HEK293 (cell line): ENCODE measurements around the gene RNF10.

ENCODE experiments used
- CTCF ChIA-PET: fragments of 350-600 bp; formaldehyde crosslinking; extraction: SDS; loops from one replicate; lab custom pipeline; 2021; ENCODE audit warnings: antibody characterized with exemption; lab: Yijun Ruan, JAX
- POLR2A ChIA-PET: fragments of 300-600 bp; formaldehyde crosslinking; extraction: SDS; loops from one replicate; lab custom pipeline; 2020; ENCODE audit warnings: antibody characterized with exemption, inconsistent platforms; lab: Yijun Ruan, JAX
- H3K27ac ChIP-seq: fragments of 200-500 bp; sonication (Bioruptor generic); 2 replicates; pipeline ENCODE4 v1.5.1; 2014; ENCODE audit warnings: low read depth, low read length, control low read depth, inconsistent platforms; ENCODE audit errors: extremely low read depth
- H3K36me3 ChIP-seq, 2 experiments: fragments of 200-500 bp in 1 of 2; sonication (Bioruptor generic) in 1 of 2; 1 replicate in 1 of 2; 2 replicates in 1 of 2; pipeline ENCODE4 v1.5.1; 2014 to 2017; ENCODE audit warnings: inconsistent platforms in 2 of 2, low read length in 2 of 2; ENCODE audit not compliant: control insufficient read depth in 2 of 2, insufficient read depth in 1 of 2
- H3K4me1 ChIP-seq: fragments of 200-500 bp; sonication (Bioruptor generic); 2 replicates; pipeline ENCODE4 v1.5.1; 2014; ENCODE audit warnings: mild to moderate bottlenecking, low read length, inconsistent platforms; ENCODE audit not compliant: control insufficient read depth, insufficient read depth
- H3K4me3 ChIP-seq: 2 replicates; pipeline ENCODE4 v1.5.1; 2011; ENCODE audit warnings: low read depth, mild to moderate bottlenecking, control low read depth, low read length, moderate library complexity
- H3K9me3 ChIP-seq: fragments of 200-500 bp; sonication (Bioruptor generic); 2 replicates; pipeline ENCODE4 v1.5.1; 2014; ENCODE audit warnings: low read depth, low read length, inconsistent platforms; ENCODE audit not compliant: control insufficient read depth, insufficient read depth
- GLI4 ChIP-seq: fragments of 450-650 bp; formaldehyde crosslinking; IDR thresholded peaks from 2 replicates; pipeline ENCODE4 v1.5.1; 2016; ENCODE audit warnings: missing biosample characterization, missing genetic modification characterization
- GLIS2 ChIP-seq: fragments of 450-650 bp; formaldehyde crosslinking; IDR thresholded peaks from 2 replicates; pipeline ENCODE4 v1.5.1; 2016; ENCODE audit warnings: missing biosample characterization, missing genetic modification characterization
- KLF16 ChIP-seq: fragments of 450-650 bp; formaldehyde crosslinking; IDR thresholded peaks from 2 replicates; pipeline ENCODE4 v1.5.1; 2017; ENCODE audit warnings: missing biosample characterization, missing genetic modification characterization
- MEIS1 ChIP-seq: sonication (generic); formaldehyde crosslinking; IDR thresholded peaks from 2 replicates; pipeline ENCODE4 v1.8.1; 2022; ENCODE audit warnings: missing genetic modification reagents, mild to moderate bottlenecking, borderline replicate concordance
- MZF1 ChIP-seq: fragments of 450-650 bp; formaldehyde crosslinking; IDR thresholded peaks from 2 replicates; pipeline ENCODE4 v1.5.1; 2017; ENCODE audit warnings: missing biosample characterization, missing genetic modification characterization, borderline replicate concordance
- ZBTB1 ChIP-seq: fragments of 450-650 bp; formaldehyde crosslinking; IDR thresholded peaks from 2 replicates; pipeline ENCODE4 v1.5.1; 2016; ENCODE audit warnings: missing biosample characterization, missing genetic modification characterization
- ZNF114 ChIP-seq: fragments of 450-650 bp; formaldehyde crosslinking; IDR thresholded peaks from 2 replicates; pipeline ENCODE4 v1.5.0; 2017; ENCODE audit warnings: missing biosample characterization, missing genetic modification characterization
- ZNF16 ChIP-seq: fragments of 450-650 bp; formaldehyde crosslinking; IDR thresholded peaks from 2 replicates; pipeline ENCODE4 v1.5.1; 2016; ENCODE audit warnings: low read depth, missing biosample characterization, missing genetic modification characterization
- ZNF174 ChIP-seq: fragments of 450-650 bp; formaldehyde crosslinking; IDR thresholded peaks from 2 replicates; pipeline ENCODE4 v1.5.0; 2017; ENCODE audit warnings: missing biosample characterization, mild to moderate bottlenecking, missing genetic modification characterization
- ZNF211 ChIP-seq: fragments of 450-650 bp; formaldehyde crosslinking; IDR thresholded peaks from 2 replicates; pipeline ENCODE4 v1.5.1; 2016; ENCODE audit warnings: low read depth, missing biosample characterization, missing genetic modification characterization
- ZNF23 ChIP-seq: fragments of 450-650 bp; formaldehyde crosslinking; IDR thresholded peaks from 2 replicates; pipeline ENCODE4 v1.5.1; 2016; ENCODE audit warnings: missing biosample characterization, missing genetic modification characterization, borderline replicate concordance
- ZNF37A ChIP-seq: fragments of 450-650 bp; IDR thresholded peaks from 2 replicates; pipeline ENCODE4 v1.5.1; 2018; ENCODE audit warnings: missing biosample characterization, missing genetic modification characterization
- ZNF423 ChIP-seq: fragments of 450-650 bp; formaldehyde crosslinking; IDR thresholded peaks from 2 replicates; pipeline ENCODE4 v1.5.1; 2016; ENCODE audit warnings: missing biosample characterization, missing genetic modification characterization
- ZNF501 ChIP-seq: fragments of 450-650 bp; formaldehyde crosslinking; IDR thresholded peaks from 2 replicates; pipeline ENCODE4 v1.5.1; 2016; ENCODE audit warnings: missing biosample characterization, missing genetic modification characterization
- ZNF514 ChIP-seq: fragments of 450-650 bp; formaldehyde crosslinking; IDR thresholded peaks from 2 replicates; pipeline ENCODE4 v1.5.1; 2016; ENCODE audit warnings: missing biosample characterization, missing genetic modification characterization
- ZNF596 ChIP-seq: fragments of 450-650 bp; IDR thresholded peaks from 2 replicates; pipeline ENCODE4 v1.5.0; 2018; ENCODE audit warnings: missing biosample characterization, mild to moderate bottlenecking, missing genetic modification characterization, moderate library complexity
- ZNF626 ChIP-seq: fragments of 450-650 bp; sonication (Bioruptor Pico); formaldehyde crosslinking; IDR thresholded peaks from 2 replicates; pipeline ENCODE4 v1.5.1; 2018; ENCODE audit warnings: missing biosample characterization, missing genetic modification characterization, inconsistent platforms
- ZNF654 ChIP-seq: fragments of 450-650 bp; formaldehyde crosslinking; IDR thresholded peaks from 2 replicates; pipeline ENCODE4 v1.5.1; 2016; ENCODE audit warnings: low read depth, missing biosample characterization, missing genetic modification characterization
- ZNF658 ChIP-seq: fragments of 450-650 bp; formaldehyde crosslinking; IDR thresholded peaks from 2 replicates; pipeline ENCODE4; 2016; ENCODE audit warnings: missing biosample characterization, missing genetic modification characterization
- ZNF670 ChIP-seq: fragments of 450-650 bp; formaldehyde crosslinking; IDR thresholded peaks from 2 replicates; pipeline ENCODE4 v1.5.1; 2016; ENCODE audit warnings: missing biosample characterization, missing genetic modification characterization, low read depth
- ZNF701 ChIP-seq: fragments of 450-650 bp; formaldehyde crosslinking; IDR thresholded peaks from 2 replicates; pipeline ENCODE4 v1.5.1; 2016; ENCODE audit warnings: missing biosample characterization, missing genetic modification characterization
- ZNF777 ChIP-seq: fragments of 450-650 bp; formaldehyde crosslinking; IDR thresholded peaks from 2 replicates; pipeline ENCODE4 v1.5.1; 2017; ENCODE audit warnings: missing biosample characterization, missing genetic modification characterization, borderline replicate concordance
- ZSCAN23 ChIP-seq: fragments of 450-650 bp; formaldehyde crosslinking; IDR thresholded peaks from 2 replicates; pipeline ENCODE4 v1.5.1; 2016; ENCODE audit warnings: missing biosample characterization, missing genetic modification characterization
- ZXDB ChIP-seq: fragments of 450-650 bp; formaldehyde crosslinking; IDR thresholded peaks from 2 replicates; pipeline ENCODE4 v1.5.1; 2016; ENCODE audit warnings: missing biosample characterization, missing genetic modification characterization
- TF ChIP-seq, protein P1 (sequence below): sonication (generic); formaldehyde crosslinking; IDR thresholded peaks from 2 replicates; pipeline ENCODE4 v1.8.1; 2022; ENCODE audit warnings: mild to moderate bottlenecking, moderate library complexity, missing genetic modification reagents
- TF ChIP-seq, protein P2 (sequence below): fragments of 450-650 bp; formaldehyde crosslinking; IDR thresholded peaks from 2 replicates; pipeline ENCODE4 v1.5.1; 2016; ENCODE audit warnings: missing biosample characterization, missing genetic modification characterization
- TF ChIP-seq, protein P3 (sequence below): fragments of 450-650 bp; formaldehyde crosslinking; IDR thresholded peaks from 2 replicates; pipeline ENCODE4 v1.5.1; 2016; ENCODE audit warnings: missing biosample characterization, missing genetic modification characterization
- TF ChIP-seq, protein P4 (sequence below): fragments of 450-650 bp; formaldehyde crosslinking; conservative IDR thresholded peaks from 2 replicates; pipeline ENCODE4 v1.5.1; 2016; ENCODE audit warnings: low read depth, missing biosample characterization, missing genetic modification characterization
- TF ChIP-seq, protein P5 (sequence below): fragments of 450-650 bp; IDR thresholded peaks from 2 replicates; pipeline ENCODE4 v1.5.1; 2018; ENCODE audit warnings: missing biosample characterization, mild to moderate bottlenecking, missing genetic modification characterization
- TF ChIP-seq, protein P6 (sequence below): fragments of 450-650 bp; formaldehyde crosslinking; IDR thresholded peaks from 2 replicates; pipeline ENCODE4 v1.5.1; 2016; ENCODE audit warnings: missing biosample characterization, missing genetic modification characterization

RNF10 gene

DNA sequence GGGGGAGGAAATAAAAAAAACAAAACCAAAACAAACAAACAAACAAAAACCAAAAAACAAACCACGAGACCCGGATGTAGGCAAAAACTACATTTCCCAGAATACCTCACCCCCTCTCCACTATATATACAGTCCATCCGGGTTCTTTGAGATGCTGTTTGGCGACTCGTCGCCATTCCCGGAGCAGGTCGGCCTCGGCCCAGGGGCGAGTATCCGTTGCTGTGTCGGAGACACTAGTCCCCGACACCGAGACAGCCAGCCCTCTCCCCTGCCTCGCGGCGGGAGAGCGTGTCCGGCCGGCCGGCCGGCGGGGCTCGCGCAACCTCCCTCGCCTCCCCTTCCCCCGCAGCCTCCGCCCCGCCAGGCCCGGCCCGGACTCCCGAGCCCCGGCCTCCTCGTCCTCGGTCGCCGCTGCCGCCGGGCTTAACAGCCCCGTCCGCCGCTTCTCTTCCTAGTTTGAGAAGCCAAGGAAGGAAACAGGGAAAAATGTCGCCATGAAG is at the start of gene RNF10:
TSS of gene RNF10 (plus strand) at position 154 of the 500 bp plus-strand sequence. CDS start 456 bp downstream, outside the sequence.
- Histone ChIP-seq H3K36me3 (peaks cover 15 to 34% of the 10 kb centered on the region in 2 experiments; a peak in 2 of 3 replicates), H3K4me3 (peak within 1 kb of the TSS; percentile 86), H3K9me3 (no peaks in the 10 kb centered on the region), H3K4me1 (peaks cover 18% of the 10 kb centered on the region), H3K27ac (peak within 1 kb of the TSS; percentile 81)
- POLR2A ChIA-PET = interaction anchor here (1.0 to 2.0 kb wide), 5 partner anchors 16 to 75 kb away, joined by 3 to 14 read pairs (median 4); partner anchors contain the start of genes DYNLL1 and POP5
- CTCF ChIA-PET = interaction anchor here (0.7 to 1.6 kb wide), 2 partner anchors 12 to 66 kb away, joined by 3 read pairs; no protein-coding TSS in a partner anchor
- TF ChIP-seq ZNF626 (tag by site-specific recombination) (no peak), ZNF114 (tag by site-specific recombination) (no peak), ZNF174 (tag by site-specific recombination) (no peak), ZXDB (tag by site-specific recombination) (peak; percentile 60), ZNF37A (no peak), ZBTB1 (tag by site-specific recombination) (no peak), ZNF596 (tag by site-specific recombination) (0 out of 2 replicates have a peak, but pooled peaks have one; percentile 31), GLIS2 (tag by site-specific recombination) (no peak), ZNF23 (tag by site-specific recombination) (no peak), KLF16 (no peak), ZNF501 (tag by site-specific recombination) (no peak), ZSCAN23 (tag by site-specific recombination) (no peak), ZNF514 (tag by site-specific recombination) (no peak), ZNF658 (tag by site-specific recombination) (no peak), ZNF211 (tag by site-specific recombination) (no peak), MEIS1 (no peak), ZNF701 (tag by site-specific recombination) (no peak), ZNF16 (tag by site-specific recombination) (no peak), ZNF654 (no peak), ZNF670 (tag by site-specific recombination) (no peak), ZNF777 (tag by site-specific recombination) (no peak), MZF1 (tag by site-specific recombination) (no peak), ZNF423 (tag by site-specific recombination) (no peak), GLI4 (tag by site-specific recombination) (no peak)
- TF ChIP-seq, protein P1, sequence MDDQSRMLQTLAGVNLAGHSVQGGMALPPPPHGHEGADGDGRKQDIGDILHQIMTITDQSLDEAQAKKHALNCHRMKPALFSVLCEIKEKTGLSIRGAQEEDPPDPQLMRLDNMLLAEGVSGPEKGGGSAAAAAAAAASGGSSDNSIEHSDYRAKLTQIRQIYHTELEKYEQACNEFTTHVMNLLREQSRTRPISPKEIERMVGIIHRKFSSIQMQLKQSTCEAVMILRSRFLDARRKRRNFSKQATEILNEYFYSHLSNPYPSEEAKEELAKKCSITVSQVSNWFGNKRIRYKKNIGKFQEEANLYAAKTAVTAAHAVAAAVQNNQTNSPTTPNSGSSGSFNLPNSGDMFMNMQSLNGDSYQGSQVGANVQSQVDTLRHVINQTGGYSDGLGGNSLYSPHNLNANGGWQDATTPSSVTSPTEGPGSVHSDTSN (CRISPR knock-in tag) = no peak
- TF ChIP-seq, protein P2, sequence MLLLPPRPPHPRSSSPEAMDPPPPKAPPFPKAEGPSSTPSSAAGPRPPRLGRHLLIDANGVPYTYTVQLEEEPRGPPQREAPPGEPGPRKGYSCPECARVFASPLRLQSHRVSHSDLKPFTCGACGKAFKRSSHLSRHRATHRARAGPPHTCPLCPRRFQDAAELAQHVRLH (tag by site-specific recombination) = peak; percentile 55
- TF ChIP-seq, protein P3, sequence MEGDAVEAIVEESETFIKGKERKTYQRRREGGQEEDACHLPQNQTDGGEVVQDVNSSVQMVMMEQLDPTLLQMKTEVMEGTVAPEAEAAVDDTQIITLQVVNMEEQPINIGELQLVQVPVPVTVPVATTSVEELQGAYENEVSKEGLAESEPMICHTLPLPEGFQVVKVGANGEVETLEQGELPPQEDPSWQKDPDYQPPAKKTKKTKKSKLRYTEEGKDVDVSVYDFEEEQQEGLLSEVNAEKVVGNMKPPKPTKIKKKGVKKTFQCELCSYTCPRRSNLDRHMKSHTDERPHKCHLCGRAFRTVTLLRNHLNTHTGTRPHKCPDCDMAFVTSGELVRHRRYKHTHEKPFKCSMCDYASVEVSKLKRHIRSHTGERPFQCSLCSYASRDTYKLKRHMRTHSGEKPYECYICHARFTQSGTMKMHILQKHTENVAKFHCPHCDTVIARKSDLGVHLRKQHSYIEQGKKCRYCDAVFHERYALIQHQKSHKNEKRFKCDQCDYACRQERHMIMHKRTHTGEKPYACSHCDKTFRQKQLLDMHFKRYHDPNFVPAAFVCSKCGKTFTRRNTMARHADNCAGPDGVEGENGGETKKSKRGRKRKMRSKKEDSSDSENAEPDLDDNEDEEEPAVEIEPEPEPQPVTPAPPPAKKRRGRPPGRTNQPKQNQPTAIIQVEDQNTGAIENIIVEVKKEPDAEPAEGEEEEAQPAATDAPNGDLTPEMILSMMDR (tag by site-specific recombination) = no peak
- TF ChIP-seq, protein P4, sequence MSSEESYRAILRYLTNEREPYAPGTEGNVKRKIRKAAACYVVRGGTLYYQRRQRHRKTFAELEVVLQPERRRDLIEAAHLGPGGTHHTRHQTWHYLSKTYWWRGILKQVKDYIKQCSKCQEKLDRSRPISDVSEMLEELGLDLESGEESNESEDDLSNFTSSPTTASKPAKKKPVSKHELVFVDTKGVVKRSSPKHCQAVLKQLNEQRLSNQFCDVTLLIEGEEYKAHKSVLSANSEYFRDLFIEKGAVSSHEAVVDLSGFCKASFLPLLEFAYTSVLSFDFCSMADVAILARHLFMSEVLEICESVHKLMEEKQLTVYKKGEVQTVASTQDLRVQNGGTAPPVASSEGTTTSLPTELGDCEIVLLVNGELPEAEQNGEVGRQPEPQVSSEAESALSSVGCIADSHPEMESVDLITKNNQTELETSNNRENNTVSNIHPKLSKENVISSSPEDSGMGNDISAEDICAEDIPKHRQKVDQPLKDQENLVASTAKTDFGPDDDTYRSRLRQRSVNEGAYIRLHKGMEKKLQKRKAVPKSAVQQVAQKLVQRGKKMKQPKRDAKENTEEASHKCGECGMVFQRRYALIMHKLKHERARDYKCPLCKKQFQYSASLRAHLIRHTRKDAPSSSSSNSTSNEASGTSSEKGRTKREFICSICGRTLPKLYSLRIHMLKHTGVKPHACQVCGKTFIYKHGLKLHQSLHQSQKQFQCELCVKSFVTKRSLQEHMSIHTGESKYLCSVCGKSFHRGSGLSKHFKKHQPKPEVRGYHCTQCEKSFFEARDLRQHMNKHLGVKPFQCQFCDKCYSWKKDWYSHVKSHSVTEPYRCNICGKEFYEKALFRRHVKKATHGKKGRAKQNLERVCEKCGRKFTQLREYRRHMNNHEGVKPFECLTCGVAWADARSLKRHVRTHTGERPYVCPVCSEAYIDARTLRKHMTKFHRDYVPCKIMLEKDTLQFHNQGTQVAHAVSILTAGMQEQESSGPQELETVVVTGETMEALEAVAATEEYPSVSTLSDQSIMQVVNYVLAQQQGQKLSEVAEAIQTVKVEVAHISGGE (tag by site-specific recombination) = peak; percentile 30; the same call in 1 of the 2 replicates
- TF ChIP-seq, protein P5, sequence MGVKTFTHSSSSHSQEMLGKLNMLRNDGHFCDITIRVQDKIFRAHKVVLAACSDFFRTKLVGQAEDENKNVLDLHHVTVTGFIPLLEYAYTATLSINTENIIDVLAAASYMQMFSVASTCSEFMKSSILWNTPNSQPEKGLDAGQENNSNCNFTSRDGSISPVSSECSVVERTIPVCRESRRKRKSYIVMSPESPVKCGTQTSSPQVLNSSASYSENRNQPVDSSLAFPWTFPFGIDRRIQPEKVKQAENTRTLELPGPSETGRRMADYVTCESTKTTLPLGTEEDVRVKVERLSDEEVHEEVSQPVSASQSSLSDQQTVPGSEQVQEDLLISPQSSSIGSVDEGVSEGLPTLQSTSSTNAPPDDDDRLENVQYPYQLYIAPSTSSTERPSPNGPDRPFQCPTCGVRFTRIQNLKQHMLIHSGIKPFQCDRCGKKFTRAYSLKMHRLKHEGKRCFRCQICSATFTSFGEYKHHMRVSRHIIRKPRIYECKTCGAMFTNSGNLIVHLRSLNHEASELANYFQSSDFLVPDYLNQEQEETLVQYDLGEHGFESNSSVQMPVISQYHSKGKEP (tag by site-specific recombination) = no peak
- TF ChIP-seq, protein P6, sequence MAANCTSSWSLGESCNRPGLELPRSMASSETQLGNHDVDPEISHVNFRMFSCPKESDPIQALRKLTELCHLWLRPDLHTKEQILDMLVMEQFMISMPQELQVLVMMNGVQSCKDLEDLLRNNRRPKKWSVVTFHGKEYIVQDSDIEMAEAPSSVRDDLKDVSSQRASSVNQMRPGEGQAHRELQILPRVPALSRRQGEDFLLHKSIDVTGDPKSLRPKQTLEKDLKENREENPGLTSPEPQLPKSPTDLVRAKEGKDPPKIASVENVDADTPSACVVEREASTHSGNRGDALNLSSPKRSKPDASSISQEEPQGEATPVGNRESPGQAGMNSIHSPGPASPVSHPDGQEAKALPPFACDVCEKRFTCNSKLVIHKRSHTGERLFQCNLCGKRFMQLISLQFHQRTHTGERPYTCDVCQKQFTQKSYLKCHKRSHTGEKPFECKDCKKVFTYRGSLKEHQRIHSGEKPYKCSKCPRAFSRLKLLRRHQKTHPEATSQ (tag by site-specific recombination) = no peak
